Stimulated activated CD4-positive, alpha-beta T cell treated with anti-CD3 and anti-CD28 coated beads, Interleukin-12 subunit alpha, Interleukin-12 subunit beta, amount 100 ng/mL, for 48 hours (primary cell): Measurements from ENCODE around the gene SF3B5.
A peak's percentile ranks its signal among the peaks of the same experiment; 100 is the strongest.
"Not testable (repeated sequence)": the region's sequence is repeated elsewhere in the genome, so short reads cannot be mapped to it uniquely, and the experiment has no call there.

Experiments used
- DNase-seq, 3 donors: peaks; one replicate each; pipeline ENCODE4 v3.0.0-alpha.2; 2020; ENCODE audit warnings: low read depth in 2 of 3, low spot score in 1 of 3

The SF3B5 gene

DNA sequence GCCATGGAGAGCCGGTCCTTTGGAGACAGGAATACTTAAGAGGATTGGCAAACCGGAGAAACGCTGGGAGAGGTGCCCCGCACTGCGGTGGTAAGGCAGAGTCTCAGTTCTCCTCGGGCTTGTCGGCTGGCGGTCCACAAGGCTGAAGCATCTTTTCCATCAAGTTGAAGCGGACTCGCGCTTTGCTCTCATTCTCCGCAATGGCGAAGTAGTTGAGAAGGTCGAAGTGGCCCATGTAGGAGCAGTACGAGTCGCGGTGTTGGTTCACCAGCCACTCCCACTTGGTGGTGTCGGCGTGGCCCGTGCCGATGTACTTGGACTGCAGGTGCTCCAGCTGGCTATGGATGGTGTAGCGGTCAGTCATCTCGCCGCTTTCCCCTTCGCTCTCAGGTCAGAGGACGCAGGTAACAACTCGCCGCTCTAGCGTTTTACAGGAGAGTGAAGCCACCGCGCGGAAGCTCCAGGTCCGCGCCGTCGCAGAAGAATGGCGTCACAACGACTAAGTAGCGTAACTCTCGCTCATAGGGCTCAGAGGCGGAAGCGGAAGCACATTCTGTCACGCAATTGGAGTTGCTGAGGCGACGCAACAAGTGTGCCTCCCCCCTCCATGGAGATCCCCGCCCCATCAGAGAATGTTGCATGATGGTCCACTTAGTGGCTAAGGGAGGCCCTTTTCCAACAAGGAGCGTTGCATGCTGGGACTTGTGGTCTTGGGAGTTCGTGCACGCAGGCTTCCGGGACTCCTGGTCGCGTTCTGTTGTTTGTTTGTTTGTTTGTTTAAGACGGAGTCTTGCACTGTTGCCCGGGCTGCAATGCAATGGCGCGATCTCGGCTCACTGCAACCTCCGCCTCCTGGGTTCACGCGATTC lies at the start of gene SF3B5:
Gene SF3B5 (minus strand): TSS at position 440 of the 869 bp plus-strand sequence. CDS start 76 bp downstream, at position 364.
- peak; percentile 94 to 96 (median 95) for DNase-seq

DNA sequence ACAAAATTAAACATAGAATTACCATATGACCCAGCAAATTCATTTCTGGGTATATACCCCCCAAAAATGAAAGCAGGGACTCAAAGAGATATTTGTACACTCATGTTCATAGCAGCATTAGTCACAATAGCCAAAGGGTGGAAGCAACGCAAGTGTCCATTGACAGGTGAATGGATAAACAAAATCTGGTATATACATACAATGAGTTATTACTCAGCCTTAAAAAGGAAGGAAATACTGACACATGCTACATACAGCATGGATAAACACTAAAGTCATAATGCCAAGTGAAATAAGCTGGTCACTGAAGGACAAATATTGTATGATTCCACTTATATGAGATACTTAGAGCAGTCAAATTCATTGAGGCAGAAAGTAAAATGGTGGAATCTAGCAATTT lies 49.6 kb upstream of the SF3B5 start:
- DNase-seq, result no peak

DNA sequence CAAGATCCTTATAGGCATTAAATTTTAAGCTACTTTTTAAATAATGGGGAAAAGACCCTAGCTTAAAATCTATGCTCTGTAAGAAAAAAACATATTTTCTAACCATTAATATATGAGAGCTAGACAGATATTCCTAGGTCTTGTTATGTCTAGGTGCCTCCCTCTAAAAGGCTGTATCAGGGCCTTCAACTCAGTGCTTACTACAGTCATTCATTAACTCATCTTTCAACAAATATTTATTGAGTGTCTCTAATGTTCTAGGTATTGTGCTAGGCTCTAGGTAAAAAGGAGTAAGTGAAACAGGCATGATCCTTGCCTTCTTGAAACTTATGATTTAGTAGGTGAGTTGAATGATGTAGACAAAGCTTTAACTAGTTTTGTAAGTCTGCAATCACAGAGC lies 48.5 kb upstream of the SF3B5 start:
- no peak for DNase-seq

DNA sequence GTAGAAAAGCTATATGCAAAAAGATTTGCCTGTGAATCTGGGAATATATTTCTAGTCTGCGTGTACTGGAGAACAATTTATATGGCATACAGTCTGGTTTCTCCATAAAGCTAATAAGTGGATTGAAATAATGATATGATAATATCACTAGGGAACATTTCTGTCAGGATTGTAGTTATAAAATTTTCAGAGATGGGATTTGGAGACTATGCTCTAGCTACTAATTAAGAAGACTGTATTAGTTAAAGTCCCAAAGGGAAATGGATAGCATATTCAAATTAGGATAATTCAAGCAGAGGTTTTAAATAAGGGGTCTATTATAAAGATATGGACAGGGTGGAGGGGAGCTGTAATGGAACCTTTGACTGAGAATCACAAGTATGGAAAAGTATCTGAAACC lies 47.7 kb upstream of the SF3B5 start:
- DNase-seq, result no peak

DNA sequence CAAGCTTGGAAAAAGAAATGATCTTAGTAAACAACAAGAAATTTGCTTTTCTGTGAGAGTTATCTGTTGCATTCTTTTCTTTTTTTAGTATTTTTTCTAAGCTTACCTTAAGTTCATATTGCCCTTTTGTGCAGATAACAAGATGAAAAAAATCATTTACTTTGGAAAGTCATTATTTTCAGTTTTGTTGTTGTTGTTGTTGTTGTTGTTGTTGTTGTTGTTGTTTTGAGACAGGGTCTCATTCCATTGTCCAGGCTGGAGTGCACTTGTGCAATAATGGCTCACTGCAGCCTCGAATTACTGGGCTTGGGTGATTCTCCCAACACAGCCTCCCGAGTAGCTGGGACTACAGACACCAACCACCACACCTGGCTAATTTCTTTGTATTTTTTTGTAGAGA lies 46.1 kb upstream of the SF3B5 start:
- DNase-seq, result no peak

DNA sequence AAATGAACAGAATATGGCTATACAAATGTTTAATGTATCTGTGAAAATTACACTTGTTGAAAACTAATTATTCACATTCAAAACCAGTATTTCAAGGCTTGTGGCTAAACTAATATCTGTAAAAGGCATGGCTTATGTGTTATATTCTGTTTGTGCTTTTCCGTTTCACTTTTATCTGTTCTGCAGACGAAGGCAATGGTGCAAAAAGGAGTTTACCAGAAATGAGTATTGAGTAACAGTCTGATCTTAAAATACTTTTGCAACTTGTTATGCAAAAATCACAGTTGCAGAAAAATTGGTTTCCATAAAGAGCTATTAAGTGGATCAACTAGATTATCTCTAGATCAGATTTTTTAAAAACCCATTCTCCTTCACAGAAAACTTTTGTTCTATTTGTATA lies 45.5 kb upstream of the SF3B5 start:
- DNase-seq, result no peak

DNA sequence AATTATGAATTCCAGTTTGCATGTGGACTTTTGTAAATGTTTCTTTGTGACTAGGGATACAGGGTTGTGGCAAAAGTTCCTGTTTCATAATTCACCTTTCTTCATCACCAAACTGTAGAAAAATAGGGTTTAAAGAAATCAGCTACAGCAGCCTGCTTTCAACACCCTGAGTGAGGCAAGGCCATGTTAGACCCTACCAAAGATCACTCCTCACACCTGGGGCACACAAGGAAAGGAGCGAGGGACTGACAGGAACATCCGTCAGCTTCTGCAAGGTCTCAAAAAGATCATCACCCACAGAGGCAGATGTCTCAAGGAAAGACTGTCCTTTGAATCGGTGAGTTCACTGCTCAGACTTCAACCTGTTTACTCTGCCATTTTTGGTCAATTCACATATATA lies 44.4 kb upstream of the SF3B5 start:
- DNase-seq, result no peak

DNA sequence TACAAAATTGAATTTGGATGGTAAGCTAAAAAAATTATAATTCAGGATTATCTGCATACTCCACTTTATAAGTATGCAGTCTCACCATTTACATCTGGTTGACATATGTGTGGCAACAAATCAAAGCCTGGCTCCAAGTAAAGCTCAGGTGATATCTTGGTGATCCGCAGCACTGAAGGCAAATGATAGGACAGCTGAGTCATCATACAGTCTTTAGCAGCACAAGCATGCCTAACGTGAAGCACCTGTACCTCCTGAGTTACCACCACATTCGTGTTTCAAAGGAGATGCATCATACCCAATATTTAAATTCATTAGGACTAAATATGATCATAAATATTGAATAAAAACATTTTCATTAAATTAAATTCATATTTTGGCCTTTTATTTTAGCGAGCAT lies 43.2 kb upstream of the SF3B5 start:
- DNase-seq, result no peak

DNA sequence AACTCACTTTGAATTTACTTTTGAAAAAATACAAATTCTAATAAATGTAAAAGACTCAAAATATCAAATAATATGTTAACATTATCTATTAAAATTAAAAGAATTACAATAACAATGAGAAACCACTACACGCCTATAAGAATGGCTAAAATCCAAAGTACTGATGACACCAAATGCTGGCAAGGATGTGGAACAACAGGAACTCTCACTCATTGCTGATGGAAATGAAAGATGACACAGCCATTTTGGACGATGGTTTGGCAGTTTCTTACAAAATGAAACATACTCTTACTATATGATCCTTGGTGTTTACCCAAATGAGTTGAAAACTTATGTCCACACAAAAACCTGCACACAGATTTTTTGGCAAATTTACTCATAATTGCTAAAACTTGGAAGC lies 39.4 kb upstream of the SF3B5 start:
- DNase-seq, result no peak

DNA sequence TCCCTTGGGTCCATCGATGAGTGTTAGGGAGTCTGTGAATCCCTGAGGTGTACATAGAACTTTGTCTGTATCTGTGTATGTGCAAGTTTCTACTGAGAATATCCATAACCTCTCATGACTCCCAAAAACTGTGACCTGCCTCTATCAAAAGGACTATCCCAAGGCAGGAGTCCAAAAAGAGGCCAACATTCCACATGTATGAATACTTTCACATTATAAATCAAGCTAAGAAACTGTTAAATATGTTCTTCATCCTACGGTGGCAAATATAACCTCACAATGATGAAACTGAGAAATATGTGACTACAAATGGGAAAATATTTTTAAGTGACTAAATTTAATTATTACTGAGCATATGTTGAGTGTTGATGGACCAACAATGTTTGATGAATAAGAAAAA lies 38.8 kb upstream of the SF3B5 start:
- no peak for DNase-seq

DNA sequence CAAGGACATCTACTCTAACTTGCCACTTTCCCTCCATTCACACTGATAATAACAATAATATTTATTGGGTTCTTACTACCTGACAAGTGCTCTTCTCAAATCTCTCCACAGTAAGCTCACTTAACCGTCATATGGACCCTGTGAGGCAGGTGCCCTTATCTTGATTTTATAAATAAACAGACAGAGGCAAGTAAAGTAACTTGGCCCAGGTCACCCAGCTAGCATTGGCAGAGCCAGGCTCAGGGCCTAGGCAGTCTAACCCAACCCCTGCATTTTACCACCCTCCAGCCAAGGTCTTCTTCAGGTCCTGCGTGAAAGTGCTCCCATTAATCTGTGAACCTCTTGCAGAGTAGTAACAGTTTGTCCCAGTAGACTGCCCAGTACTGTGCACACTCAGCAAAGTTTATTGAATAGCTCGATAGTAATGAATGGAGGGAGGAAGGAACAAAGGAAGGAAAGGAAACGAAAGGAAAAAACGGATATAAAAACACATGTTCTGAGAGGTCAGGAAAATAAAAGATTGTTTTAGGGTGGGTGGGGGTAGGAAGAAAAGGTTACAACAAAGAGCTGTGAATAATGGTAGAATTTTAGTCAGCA lies 38.0 kb upstream of the SF3B5 start:
- DNase-seq, result no peak

DNA sequence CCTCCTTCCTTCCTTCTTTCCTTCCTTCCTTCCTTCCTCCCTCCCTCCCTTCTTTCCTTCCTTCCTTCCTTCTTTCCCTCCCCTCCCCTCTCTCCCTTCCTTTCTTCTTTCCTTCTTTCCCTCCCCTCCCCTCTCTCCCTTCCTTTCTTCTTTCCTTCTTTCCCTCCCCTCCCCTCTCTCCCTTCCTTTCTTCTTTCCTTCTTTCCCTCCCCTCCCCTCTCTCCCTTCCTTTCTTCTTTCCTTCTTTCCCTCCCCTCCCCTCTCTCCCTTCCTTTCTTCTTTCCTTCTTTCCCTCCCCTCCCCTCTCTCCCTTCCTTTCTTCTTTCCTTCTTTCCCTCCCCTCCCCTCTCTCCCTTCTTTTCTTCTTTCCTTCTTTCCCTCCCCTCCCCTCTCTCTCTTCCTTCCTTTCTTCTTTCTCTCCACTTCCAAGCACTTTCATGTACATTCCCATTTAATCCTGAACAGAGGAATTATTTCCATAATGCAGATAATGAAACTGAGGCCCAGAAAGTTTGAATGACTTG lies 36.9 kb upstream of the SF3B5 start:
- not testable (repeated sequence) for DNase-seq

DNA sequence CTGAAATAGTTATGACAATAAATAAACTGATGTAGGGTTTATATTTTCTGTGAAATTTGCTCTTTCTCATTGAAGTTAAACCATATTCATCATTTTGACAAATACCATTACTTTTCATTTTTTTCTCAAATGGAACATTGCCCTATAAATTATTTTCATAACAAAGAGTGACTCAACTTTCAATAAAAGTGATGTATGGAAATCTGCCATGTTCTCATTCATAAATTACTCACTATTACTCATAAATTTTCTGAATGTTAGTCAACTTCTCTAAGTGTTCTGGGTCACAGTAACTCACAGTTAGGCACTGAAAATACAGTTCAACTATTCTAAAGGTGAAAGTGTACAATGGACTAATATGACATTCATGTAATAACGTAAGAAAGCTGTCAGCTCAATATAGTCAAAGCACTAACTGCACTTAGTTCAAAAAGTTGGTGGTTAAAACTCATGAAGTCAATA lies 35.9 kb upstream of the SF3B5 start:
- DNase-seq, result no peak

DNA sequence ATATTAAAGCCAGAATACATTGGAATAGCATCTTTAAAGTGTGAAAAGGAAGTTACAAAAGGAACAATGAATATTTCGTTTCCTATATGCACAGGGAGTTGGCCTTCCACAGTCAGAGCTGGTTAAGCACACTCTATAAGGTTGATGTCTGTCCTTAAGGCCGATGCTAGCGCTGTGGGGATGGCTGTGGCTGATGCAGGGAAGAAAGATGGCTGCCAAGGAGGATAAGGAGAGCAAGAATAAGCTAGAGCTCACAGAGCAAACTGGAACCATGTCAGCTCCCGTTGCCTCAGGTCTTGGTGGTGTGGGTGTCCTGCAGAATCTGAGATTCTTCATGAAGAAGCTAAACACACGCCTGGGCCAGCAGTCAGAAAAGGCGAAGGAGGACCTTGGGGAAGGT lies 34.1 kb upstream of the SF3B5 start:
- DNase-seq, result no peak

DNA sequence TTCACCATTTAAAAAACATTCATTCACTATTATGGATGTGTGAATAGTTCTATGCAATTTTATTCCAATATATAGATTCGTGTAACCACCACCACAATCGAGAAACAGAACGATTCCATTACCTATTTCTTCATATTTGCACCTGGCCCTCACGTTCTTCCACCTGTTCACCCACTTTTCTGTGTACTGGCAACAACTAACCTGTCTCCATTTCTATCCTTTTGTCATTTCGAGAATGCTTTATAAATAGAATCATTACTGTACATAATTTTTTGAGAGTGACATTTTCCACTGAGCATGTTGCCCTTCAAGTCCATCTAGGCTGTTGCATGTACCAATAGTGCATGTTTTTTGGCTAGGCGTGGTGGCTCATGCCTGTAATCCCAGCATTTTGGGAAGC lies 31.7 kb upstream of the SF3B5 start:
- DNase-seq, result no peak

DNA sequence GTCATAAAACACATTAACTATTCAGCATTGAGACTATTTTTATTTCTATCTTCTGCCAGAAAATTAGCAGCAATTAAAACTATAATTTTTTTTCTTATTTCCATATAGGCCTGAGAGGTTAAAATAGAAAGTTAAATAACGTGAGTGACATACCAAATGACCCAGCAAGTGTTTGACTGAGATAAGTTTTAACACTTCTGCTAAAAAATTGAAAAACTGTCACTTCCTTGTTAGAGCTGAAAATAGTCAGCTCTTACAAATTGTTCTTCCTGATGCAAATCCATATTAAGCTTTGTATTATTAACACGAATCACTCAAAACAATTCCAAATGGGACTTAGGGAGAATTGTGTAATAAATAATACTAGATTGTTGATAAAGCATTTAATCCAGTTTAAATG lies 28.5 kb upstream of the SF3B5 start:
- DNase-seq, result no peak

DNA sequence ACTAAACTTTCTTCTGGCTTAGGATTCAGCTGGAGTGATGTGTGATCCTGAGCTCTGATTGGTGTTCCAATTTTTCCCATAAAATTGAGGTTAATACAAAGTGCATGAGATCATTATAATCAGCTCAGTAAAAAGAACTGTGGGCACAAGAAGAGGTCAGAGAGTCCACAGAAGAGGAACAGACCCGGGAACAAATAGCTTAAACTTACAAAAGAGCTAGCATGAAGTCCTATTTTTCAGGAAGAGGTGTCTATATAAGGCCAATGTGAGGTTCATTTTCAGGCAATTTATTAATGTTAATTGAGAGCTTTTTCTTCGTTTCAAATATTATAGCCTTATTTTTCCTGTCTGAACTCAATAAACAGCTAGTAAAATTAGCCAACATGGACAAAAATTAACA lies 28.0 kb upstream of the SF3B5 start:
- no peak for DNase-seq

DNA sequence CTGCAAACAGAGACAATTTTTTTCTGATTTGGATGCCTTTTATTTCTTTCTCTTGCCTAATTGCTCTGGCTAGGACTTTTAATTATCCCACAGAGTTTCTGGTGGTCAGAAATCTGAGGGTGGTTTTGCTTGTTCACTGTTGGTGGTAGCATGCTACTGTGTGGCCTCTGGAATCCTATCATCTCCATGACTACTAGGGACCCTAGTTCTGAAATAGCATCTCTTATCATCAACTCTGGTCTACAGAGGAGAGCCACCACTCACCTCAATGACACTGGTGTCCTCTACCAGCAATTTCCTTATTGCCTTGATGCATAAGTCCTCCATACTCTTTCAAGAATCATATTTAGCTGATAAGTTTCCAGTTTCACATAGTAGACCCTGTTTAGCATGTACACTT lies 27.5 kb upstream of the SF3B5 start:
- no peak for DNase-seq

DNA sequence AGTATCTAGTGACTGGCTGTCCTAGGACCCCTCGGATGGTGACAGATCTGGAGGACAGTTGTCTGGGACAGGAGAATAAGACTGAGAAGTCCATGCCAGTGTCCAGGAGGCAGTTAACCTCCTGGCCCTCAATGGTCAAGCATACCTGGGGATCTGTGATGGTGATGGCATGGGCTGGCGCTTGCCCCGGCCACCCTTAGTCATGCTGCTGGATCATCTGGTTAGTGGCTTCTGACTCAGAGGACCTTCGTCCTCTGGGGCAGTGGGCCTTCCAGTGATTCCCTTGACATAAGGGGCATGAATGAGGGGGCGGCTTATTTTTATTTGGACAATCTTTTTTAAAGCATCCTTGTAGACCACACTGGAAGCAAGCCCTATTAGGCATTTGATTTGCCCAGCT lies 24.0 kb upstream of the SF3B5 start:
- DNase-seq, result no peak

DNA sequence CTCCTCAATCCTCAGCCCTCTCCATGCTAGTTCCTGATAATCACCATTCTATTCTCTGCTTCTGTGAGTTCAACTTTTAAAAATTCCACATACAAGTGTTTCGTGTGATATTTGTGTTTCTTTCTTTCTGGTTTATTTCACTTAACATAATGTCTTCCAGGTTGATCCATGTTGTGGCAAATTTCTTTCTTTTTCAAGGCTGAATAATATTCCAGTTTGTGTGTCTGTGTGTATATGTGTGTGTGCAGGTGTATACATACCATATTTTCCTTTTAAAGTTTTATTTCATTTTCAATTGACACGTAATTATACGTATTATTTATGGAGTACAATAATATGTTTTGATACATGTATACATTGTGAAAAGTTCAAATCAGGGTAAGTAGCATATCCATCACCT lies 19.8 kb upstream of the SF3B5 start:
- DNase-seq, result no peak

DNA sequence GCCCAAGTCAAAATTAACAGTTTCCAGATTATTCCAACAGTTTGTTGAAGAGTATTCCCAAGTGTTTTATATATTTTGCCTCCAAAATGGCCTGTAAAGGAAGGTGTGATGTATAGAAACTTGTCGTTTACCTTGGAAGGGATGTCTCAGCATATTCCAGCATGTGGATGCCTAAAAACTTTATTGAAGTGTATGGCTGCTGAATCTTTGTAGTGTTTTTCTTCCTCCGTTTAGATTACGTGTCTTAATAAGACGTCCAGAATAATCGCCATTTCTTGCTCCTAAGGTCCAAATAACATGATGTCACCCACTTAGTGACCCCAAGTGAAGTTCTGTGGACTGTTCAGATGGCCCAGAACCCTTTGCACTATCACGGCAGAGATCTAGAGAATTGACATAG lies 18.0 kb upstream of the SF3B5 start:
- DNase-seq, result no peak

DNA sequence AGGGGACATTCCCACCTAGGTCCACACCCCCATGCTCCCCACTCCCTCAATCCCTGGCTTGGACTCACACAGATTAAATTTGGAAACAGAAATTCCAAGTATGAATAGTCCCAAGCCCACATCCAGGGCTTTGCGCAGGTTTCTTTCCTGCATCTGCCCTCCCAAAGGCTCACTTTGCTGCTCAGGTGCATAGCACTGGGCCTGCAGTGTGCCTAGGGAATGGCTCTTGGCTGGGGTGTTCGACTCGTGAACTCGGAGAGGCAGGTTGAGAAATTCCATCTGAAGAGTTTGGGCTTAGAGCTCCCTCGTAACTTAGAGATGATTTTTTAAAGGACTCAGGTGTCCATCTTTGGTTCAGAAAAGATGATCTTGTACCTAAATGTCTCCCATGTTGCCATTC lies 14.8 kb upstream of the SF3B5 start:
- DNase-seq, result no peak

DNA sequence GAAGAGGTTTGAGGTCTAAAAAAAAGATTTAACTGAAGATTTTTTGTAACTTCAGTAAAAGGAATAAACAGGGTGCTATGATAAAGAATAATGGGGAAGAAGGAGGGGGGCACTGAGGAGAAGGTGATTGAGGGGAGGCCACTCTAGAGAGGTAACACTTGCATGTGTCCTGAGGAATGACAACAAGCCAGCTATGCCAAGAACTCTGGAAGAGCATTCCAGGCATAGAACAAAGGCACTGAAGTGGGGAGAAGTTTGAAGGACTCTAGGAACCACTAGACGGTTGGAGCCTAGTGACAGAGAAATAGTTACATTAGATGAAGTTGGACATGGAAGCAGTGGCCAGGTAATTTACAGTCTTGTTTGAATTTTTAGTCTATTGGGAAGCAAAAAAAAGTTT lies 10.8 kb upstream of the SF3B5 start:
- DNase-seq, result no peak
